Endothelial cell of umbilical vein (primary cell): ENCODE measurements around the gene ANK2. TPM values are rescaled to one million over a fixed set of nuclear protein-coding genes. Genes with fewer than 3 reads are reported as not detected.
A peak's percentile ranks its signal among the peaks of the same experiment; 100 is the strongest.

Experiments used
- BruUV-seq: library from RNA; stranded (reverse); fragments of 400-500 nt; replicated peaks from 2 replicates; lab custom pipeline; 2021; lab: Mats Ljungman, UMichigan
- CTCF ChIA-PET: fragments of 300-600, 350-600 bp; sonication (Branson Sonifier 250); formaldehyde crosslinking; loops from one replicate; lab custom pipeline; 2021; ENCODE audit warnings: antibody characterized with exemption, inconsistent platforms; lab: Charles Lee
- POLR2A ChIA-PET: fragments of 300-600, 350-600 bp; sonication (Branson Sonifier 250); formaldehyde crosslinking; loops from one replicate; lab custom pipeline; 2021; ENCODE audit warnings: antibody characterized with exemption, inconsistent platforms; lab: Charles Lee
- DNase-seq: peaks from one replicate; pipeline ENCODE4 v3.0.0-alpha.2; 2011; ENCODE audit warnings: low read depth, low spot score
- FAIRE-seq: peaks from 2 replicates; lab custom pipeline; 2011; peaks lifted over from hg19 to GRCh38; lab: Jason Lieb, UNC
- H2AFZ ChIP-seq: 2 replicates; pipeline ENCODE4 v1.6.0; 2012; ENCODE audit warnings: low read depth, low read length, control low read depth, inconsistent platforms
- H3K27ac ChIP-seq: 2 replicates; pipeline ENCODE4 v1.5.1; 2011; ENCODE audit warnings: low read depth, mild to moderate bottlenecking, control low read depth, low read length, moderate library complexity; ENCODE audit not compliant: insufficient read depth
- H3K27me3 ChIP-seq, 2 experiments: 2 replicates each; pipeline versions ENCODE4 v1.6.0 to v1.6.1; 2011; ENCODE audit warnings: low read length in 2 of 2, mixed read lengths in 1 of 2; ENCODE audit not compliant: control insufficient read depth in 2 of 2, insufficient read depth in 2 of 2
- H3K36me3 ChIP-seq, 2 experiments: 2 replicates in 1 of 2; 3 replicates in 1 of 2; pipeline ENCODE4 v1.5.1; 2011; ENCODE audit warnings: low read length in 2 of 2, mild to moderate bottlenecking in 1 of 2, moderate library complexity in 1 of 2; ENCODE audit not compliant: control insufficient read depth in 2 of 2, insufficient read depth in 2 of 2; ENCODE audit errors: extremely low read depth in 1 of 2
- H3K4me1 ChIP-seq: 3 replicates; pipeline ENCODE4 v1.5.1; 2011; ENCODE audit warnings: mild to moderate bottlenecking, low read length; ENCODE audit not compliant: control insufficient read depth, insufficient read depth; ENCODE audit errors: extremely low read depth
- H3K4me2 ChIP-seq: 2 replicates; pipeline ENCODE4 v1.6.1; 2011; ENCODE audit warnings: low read length, control low read depth, mixed read lengths; ENCODE audit not compliant: insufficient read depth
- H3K4me3 ChIP-seq, 3 experiments: fragments of 200-600 bp in 1 of 3; sonication (generic), shearing (Covaris generic) in 1 of 3; replicated peaks in 1 of 3; 2 replicates each; pipeline ENCODE4 v1.5.1; 2011 to 2016; ENCODE audit warnings: control low read depth in 3 of 3, low read length in 3 of 3, mild to moderate bottlenecking in 2 of 3, inconsistent platforms in 1 of 3, low read depth in 1 of 3, moderate library complexity in 1 of 3; ENCODE audit not compliant: insufficient read depth in 1 of 3
- H3K79me2 ChIP-seq: 2 replicates; pipeline ENCODE4 v1.6.0; 2012; ENCODE audit warnings: low read length, inconsistent platforms; ENCODE audit not compliant: control insufficient read depth, insufficient read depth
- H3K9ac ChIP-seq: replicated peaks from 2 replicates; pipeline ENCODE3; 2011; ENCODE audit warnings: low read length, control low read depth; ENCODE audit not compliant: insufficient read depth; ENCODE audit errors: extremely low read depth
- H3K9me1 ChIP-seq: replicated peaks from 3 replicates; pipeline ENCODE4 v1.6.0; 2011; ENCODE audit warnings: mild to moderate bottlenecking, low read length; ENCODE audit not compliant: control insufficient read depth, insufficient read depth; ENCODE audit errors: extremely low read depth
- H3K9me3 ChIP-seq: replicated peaks from 2 replicates; pipeline ENCODE4 v1.5.1; 2012; ENCODE audit warnings: low read length, inconsistent platforms; ENCODE audit not compliant: control insufficient read depth, insufficient read depth
- H4K20me1 ChIP-seq: replicated peaks from 2 replicates; pipeline ENCODE3; 2011; ENCODE audit warnings: mild to moderate bottlenecking, low read length; ENCODE audit not compliant: control insufficient read depth, insufficient read depth; ENCODE audit errors: extremely low read depth
- EZH2 ChIP-seq: IDR thresholded peaks from 2 replicates; pipeline ENCODE4 v1.6.1; 2012; ENCODE audit warnings: borderline replicate concordance, low read depth, mild to moderate bottlenecking, moderate library complexity, low read length, inconsistent platforms; ENCODE audit not compliant: severe bottlenecking
- FOS ChIP-seq: IDR thresholded peaks from 2 replicates; pipeline ENCODE4 v1.6.1; 2011; ENCODE audit warnings: mild to moderate bottlenecking, low read length, moderate library complexity, borderline replicate concordance; ENCODE audit not compliant: insufficient read depth
- GATA2 ChIP-seq: IDR thresholded peaks from 2 replicates; pipeline ENCODE4 v1.7.0; 2011; ENCODE audit warnings: low read depth, mild to moderate bottlenecking, moderate library complexity, mixed read lengths, low read length; ENCODE audit not compliant: insufficient read length, insufficient read depth
- JUN ChIP-seq: IDR thresholded peaks from 2 replicates; pipeline ENCODE4 v1.6.1; 2011; ENCODE audit warnings: borderline replicate concordance, low read depth; ENCODE audit not compliant: insufficient read length, insufficient read depth
- MYC ChIP-seq: IDR thresholded peaks from one replicate; pipeline ENCODE4 v1.6.1; 2011; ENCODE audit warnings: mild to moderate bottlenecking, low read depth, low read length
- POLR2A ChIP-seq: IDR thresholded peaks from 2 replicates; pipeline ENCODE4 v1.6.1; 2012; ENCODE audit warnings: low read depth, mild to moderate bottlenecking, control low read depth, low read length
- dilution Hi-C: fragments of 300-500 bp; cut with MboI; formaldehyde crosslinking; loops from one replicate; pipeline ENCODE4 v1.15.0; 2019; ENCODE audit warnings: low sequenced_read_pairs; ENCODE audit not compliant: extremely low pct_ligation_motif_present
- intact Hi-C: fragments of 100-400 bp; cut with micrococcal nuclease; formaldehyde crosslinking; loops from one replicate; pipeline ENCODE4 v1.10.0; 2022
- polyA plus RNA-seq, 4 experiments: library from polyadenylated mRNA; depleted of rRNA in 3 of 4; stranded (reverse) in 3 of 4; unstranded in 1 of 4; fragments of >200 nt; gene quantifications; 2 replicates each; pipeline versions ENCODE4 v1.2.1 to v1.2.3, GENCODE V29; 2011 to 2012; ENCODE audit warnings: missing spikeins in 1 of 4
- total RNA-seq: library from RNA; stranded (reverse); gene quantifications from 2 replicates; pipeline ENCODE4 v1.2.3, GENCODE V29; 2021
- TF ChIP-seq, protein P1 (sequence below): IDR thresholded peaks from 2 replicates; pipeline ENCODE4 v1.6.1; 2011; ENCODE audit not compliant: insufficient read depth, insufficient read length
- TF ChIP-seq, protein P2 (sequence below), 2 donors: IDR thresholded peaks; 1 replicate in 1 of 2; 2 replicates in 1 of 2; pipeline ENCODE4 v1.5.1; 2011; ENCODE audit warnings: low read length in 2 of 2, mild to moderate bottlenecking in 2 of 2, moderate library complexity in 2 of 2, control low read depth in 1 of 2, inconsistent platforms in 1 of 2, low read depth in 1 of 2; ENCODE audit not compliant: insufficient read depth in 1 of 2; ENCODE audit errors: extremely low read depth in 1 of 2

ANK2 gene
- total and polyA plus RNA-seq, 2 donors (not counting 3 experiments of a cell fraction or from before 2014, with no cell fraction given): not detected

DNA sequence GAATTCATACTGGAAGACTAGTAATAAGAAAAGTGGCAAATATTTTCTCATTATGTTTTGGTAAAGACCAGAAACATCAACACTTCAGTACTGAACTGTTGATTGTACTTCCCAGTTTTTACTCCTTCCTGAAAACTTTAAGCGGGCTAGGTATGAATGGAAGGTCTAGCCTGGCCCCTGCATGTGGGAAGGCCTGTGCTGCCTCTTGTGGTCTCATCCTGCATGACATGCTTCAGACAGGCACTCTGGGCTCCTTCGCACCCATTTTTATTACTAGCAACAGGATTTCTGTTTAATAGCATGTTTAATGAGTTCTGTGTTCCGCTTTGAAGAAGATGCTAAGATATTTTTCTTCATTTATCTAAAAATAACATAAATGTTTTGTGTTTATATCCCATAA, 279.1 kb downstream of the ANK2 start:
- dilution Hi-C loops (no loop called here), intact Hi-C loops (loop anchor here (2.0 kb wide), 1 partner anchor 50 kb away; no protein-coding TSS in a partner anchor)
- ChIA-PET POLR2A (no interaction called here), CTCF (no interaction called here)
- no peak overlapping the region for H2AFZ ChIP-seq
- H4K20me1 ChIP-seq: no peaks in the 10 kb centered on the region
- H3K36me3 ChIP-seq: no peaks in the 10 kb centered on the region
- no peak for FAIRE-seq
- no peaks in the 10 kb centered on the region for H3K4me1 ChIP-seq
- BruUV-seq: no TSS peak
- H3K27ac ChIP-seq: no peak overlapping the region
- no peak overlapping the region for H3K4me3 ChIP-seq
- H3K27me3 ChIP-seq: peaks cover 0 to 2% of the 10 kb centered on the region in 2 experiments
- H3K79me2 ChIP-seq: no peaks in the 10 kb centered on the region
- H3K9me3 ChIP-seq: no peaks in the 10 kb centered on the region
- H3K9me1 ChIP-seq: no peaks in the 10 kb centered on the region
- no peak overlapping the region for H3K9ac ChIP-seq
- TF ChIP-seq FOS (no peak), MYC (no peak), EZH2 (no peak), GATA2 (no peak), JUN (no peak), POLR2A (no peak)
- TF ChIP-seq, protein P1, sequence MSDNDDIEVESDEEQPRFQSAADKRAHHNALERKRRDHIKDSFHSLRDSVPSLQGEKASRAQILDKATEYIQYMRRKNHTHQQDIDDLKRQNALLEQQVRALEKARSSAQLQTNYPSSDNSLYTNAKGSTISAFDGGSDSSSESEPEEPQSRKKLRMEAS: no peak
- TF ChIP-seq, protein P2, sequence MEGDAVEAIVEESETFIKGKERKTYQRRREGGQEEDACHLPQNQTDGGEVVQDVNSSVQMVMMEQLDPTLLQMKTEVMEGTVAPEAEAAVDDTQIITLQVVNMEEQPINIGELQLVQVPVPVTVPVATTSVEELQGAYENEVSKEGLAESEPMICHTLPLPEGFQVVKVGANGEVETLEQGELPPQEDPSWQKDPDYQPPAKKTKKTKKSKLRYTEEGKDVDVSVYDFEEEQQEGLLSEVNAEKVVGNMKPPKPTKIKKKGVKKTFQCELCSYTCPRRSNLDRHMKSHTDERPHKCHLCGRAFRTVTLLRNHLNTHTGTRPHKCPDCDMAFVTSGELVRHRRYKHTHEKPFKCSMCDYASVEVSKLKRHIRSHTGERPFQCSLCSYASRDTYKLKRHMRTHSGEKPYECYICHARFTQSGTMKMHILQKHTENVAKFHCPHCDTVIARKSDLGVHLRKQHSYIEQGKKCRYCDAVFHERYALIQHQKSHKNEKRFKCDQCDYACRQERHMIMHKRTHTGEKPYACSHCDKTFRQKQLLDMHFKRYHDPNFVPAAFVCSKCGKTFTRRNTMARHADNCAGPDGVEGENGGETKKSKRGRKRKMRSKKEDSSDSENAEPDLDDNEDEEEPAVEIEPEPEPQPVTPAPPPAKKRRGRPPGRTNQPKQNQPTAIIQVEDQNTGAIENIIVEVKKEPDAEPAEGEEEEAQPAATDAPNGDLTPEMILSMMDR (IDR thresholded peaks at IDR 0.05; ENCODE audit: extremely low read depth in 1 of 2, insufficient read depth in 1 of 2, low read depth in 1 of 2, low read length in 2 of 2): peak; percentile 35 to 53
- H3K4me2 ChIP-seq: no peak overlapping the region
- DNase-seq: no peak
